GM08714 (cell line): ENCODE data around the gene APC2.
A peak's percentile ranks its signal among the peaks of the same experiment; 100 is the strongest.

Experiments used
- H3K4me3 ChIP-seq: fragments of 200-500 bp; sonication (Bioruptor generic); 2 replicates; pipeline ENCODE4 v1.5.1; 2014; ENCODE audit warnings: mild to moderate bottlenecking, low read length, inconsistent platforms
- ZNF274 ChIP-seq: IDR thresholded peaks from 2 replicates; pipeline ENCODE4 v1.6.1; 2012; ENCODE audit warnings: mild to moderate bottlenecking, low read depth, low read length

The APC2 gene

DNA sequence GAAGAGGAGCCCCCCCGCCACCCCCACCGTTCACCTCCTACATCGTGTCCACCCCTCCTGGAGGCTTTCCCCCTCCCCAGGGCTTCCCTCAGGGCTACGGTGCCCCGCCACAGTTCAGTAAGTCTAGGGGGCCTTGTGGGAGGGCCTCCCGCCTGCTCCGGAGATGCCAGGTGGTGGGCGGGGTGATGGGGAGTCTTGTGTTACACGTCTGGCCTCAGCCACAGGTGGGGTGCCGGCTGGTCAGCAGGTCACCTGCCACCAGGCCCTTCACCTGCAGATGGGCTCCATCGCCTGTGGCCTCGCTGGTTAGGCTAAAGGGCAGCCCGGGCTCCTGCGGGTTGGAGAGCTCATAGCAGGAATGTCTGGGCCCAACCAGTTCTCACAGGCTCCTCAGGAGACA, 19.7 kb upstream of the APC2 start:
- no peak for TF ChIP-seq ZNF274
- no peak overlapping the region for H3K4me3 ChIP-seq

DNA sequence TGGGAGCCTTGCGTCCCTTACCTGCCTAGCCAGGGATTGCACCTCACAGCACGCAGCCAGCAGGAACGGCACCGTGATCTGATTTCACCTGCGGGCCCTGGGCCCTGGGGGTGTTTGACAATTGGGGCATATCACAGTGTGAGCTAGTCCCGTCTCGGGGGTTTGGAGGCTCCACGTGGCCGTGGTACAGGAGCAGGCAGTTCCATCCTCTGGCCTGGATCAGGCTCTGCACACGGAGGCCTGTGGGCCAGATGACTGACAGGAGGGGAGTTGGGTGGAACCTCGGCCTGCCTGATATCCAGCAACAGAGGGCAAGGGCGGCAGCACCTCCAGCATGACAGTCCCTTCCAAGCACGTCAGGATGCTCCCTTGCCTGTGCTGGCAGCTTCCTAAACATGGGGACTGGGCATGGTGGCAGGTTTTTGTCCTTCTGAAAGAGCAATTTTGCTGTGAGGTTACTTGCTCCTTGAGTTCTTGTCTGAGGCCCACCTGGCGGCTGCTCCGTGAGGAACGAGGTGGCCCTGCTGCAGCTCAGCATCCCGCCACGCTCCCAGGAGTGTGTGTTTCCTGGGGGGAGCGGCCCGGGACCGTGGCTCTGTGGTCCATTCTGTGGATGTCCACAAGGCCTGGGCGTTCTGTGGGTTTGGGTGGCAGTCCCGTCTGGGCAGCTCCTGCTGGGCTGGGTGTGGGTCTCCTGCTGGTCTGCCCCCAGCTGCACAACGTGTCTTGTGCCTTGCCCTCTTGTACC, 18.0 kb upstream of the APC2 start:
- H3K4me3 ChIP-seq: no peak overlapping the region
- TF ChIP-seq ZNF274: no peak

DNA sequence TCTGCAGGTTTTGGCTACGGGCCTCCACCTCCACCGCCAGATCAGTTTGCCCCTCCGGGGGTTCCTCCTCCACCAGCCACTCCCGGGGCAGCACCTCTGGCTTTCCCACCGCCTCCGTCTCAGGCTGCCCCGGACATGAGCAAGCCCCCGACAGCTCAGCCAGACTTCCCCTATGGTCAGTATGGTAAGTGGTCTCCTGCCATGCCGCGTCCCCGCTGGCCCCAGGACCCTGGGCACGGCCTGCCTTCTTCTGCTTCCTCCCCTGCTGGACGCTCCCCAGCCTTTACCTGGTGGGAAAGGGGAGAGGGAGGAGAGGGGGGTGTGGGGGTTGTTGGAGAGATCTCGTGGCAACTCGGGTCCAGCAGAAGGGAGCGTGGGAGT, 17.4 kb upstream of the APC2 start:
- no peak for TF ChIP-seq ZNF274
- H3K4me3 ChIP-seq: no peak overlapping the region

DNA sequence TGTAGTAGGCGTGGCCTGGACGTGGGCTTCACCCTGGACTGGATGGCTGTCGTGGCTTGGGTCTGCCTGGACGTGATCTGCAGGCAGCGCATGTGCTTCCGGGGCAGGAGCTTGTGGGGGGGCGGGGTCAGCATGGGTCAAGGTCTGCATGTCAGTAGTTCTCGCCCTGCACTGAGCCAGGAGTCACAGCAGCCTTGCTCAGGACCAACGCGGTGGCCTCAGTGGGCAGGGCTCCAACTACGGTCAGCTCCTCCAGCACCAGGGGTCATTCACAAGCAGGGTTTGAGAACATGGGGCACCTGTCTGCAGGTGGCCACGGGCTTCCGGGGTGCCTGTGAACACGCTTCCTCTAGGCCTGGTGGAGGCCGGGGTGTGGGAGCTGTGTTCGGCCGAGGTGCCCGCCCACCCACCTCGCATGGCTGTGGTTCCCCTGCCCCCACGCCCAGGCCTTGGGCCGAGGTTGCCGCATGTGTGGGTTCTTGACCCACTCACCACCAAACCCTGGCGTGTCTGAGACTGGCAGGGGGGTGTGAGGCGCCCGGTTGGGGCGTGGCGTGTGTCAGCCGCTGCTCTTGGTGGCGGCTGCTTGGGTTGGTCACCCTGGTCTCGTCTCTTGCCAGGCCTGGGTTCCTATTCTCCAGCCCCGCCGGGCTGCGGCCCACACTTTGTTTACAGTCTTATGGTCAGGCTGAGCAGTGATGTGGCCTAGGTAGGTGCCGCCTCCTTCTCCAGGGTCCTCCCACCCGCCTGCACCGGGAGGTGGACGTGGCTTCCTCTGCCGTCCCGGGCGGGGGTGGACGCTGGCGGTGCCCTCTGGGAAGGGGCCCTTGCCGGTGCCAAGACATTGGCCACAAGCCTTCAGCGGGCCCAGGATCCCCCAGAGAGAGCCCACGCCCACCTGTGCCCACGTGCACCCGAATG, 16.5 kb upstream of the APC2 start:
- TF ChIP-seq ZNF274: no peak
- no peak overlapping the region for H3K4me3 ChIP-seq

DNA sequence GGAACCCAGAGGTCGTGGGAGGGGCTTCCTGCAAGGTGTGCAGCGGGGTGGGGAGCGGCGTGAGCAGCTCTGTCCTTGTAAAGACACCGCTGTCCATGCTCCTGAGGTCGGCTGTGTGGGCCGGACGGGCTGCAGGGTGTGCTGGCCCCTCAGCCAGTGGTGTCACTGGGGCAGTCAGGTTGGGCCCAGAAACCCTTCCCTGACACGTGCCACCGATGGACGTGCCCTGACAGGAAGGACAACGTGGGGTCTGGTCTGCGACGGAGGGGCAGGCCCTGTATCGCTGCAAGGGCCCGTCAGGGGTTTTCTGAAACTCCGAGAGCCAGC, 15.9 kb upstream of the APC2 start:
- TF ChIP-seq ZNF274: no peak
- no peak overlapping the region for H3K4me3 ChIP-seq

DNA sequence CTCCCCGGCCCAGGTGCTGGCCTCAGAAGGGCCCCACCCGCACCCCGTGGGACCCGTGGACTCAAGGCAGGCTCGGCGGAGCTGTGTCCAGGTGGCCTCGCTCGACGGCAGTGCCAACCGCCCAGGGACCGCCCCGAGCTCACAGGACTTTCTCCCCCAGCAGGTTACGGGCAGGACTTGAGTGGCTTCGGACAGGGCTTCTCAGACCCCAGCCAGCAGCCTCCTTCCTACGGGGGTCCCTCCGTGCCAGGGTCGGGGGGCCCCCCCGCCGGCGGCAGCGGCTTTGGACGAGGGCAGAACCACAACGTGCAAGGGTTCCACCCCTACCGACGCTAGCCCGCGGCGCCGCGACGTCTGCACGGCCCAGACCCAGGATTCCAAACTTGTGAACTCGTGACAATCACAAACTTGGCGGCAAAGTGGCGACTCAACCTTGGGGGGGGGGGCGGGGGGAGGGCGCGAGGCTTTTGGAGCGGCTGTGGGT, 15.3 kb upstream of the APC2 start:
- no peak overlapping the region for H3K4me3 ChIP-seq
- TF ChIP-seq ZNF274: no peak

DNA sequence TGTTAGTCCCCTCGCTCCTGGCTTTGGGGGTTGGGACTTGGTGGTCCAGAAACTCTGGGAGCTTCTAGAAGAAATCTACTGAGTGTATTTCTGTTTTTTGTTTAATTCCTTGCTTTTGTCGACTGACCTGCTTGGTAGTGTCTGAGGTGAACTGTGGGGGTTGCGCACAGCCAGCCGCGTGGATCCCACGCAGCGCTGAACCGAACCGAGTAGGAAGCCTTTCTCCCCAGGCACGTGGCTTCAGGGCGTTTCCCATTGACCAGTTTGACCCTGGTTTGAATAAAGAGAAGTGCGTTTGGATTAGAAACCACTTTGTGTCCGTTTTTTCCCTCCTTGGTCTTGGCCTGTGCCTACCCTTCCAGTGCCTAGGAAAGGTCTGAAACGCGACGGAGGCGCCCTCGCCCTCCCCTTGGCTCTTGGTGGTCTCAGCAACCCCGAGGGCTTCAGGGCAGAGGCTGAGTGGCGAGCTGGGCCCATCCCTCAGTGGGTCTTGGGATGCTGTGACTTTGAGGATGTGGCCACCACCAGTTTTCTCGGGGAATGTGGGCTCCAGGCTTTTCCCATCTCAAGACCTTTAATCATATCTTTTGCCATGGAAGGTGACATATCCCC, 14.4 kb upstream of the APC2 start:
- no peak for TF ChIP-seq ZNF274

DNA sequence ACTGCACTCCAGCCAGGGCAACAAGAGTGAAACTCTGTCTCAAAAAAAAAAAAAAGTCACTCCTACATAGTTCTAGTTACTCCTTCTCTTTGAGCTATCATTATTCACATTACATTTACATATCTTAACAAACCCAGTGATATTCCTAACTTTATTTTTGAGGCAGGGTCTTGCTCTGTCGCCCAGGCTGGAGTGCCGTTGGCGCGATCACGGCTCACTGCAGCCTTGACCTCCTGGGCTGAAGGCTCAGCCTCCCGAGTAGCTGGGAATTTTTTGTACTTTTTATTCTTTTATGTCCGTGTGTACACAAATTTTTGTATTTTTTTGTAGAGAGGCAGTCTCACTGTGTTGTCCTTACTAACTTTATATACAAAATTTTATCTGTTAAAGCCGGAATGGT, 12.3 kb upstream of the APC2 start:
- TF ChIP-seq ZNF274: no peak
- H3K4me3 ChIP-seq: no peak overlapping the region

More for the DNA sequence above, 14.4 kb upstream of the APC2 start:
- no peak overlapping the region for H3K4me3 ChIP-seq

DNA sequence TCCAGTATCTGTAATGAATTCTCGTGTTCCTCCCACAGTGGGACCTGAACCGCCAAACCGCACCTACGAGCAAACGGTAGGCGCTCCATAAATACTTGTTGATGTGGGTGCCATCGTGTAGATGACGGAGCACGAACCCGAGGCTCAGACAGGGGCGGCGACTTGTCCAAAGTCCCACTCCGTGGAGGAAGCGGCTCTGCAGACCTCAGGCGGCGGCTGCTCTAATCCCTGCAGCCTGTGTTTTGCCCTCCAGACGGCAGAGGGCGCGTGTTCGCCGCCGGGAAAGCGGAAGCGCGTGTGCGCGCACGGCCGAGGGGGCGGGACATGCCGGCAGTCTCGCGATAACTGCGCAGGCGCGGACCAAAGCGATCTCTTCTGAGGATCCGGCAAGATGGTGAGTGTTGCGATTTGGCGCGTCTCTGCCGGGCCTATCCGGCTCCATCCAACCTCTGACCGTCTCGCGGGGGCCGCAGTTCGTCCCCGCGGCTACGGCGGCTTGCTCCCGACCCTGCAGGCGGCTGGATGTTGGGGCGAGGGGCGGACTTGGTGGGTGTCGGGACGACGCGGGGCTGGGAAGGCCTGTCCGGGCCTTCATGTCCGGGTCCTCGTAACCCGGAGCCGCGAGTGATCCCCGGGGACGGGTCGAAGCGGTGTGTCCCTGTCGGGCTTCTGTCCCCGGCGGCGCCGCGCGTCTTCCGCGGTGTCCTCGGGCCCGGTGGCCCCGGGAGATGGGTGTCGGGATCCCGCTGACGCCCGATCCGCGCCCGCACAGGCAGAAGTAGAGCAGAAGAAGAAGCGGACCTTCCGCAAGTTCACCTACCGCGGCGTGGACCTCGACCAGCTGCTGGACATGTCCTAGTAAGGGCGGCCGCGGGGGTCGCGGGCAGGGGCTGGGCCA, 11.6 kb upstream of the APC2 start, which contains the start of gene RPS15:
RPS15 (plus strand) TSS at position 362 of the 898 bp plus-strand sequence; CDS start at position 392, 30 bp downstream.
- peak within 1 kb of the TSS; percentile 97 for H3K4me3 ChIP-seq
- no peak for TF ChIP-seq ZNF274

DNA sequence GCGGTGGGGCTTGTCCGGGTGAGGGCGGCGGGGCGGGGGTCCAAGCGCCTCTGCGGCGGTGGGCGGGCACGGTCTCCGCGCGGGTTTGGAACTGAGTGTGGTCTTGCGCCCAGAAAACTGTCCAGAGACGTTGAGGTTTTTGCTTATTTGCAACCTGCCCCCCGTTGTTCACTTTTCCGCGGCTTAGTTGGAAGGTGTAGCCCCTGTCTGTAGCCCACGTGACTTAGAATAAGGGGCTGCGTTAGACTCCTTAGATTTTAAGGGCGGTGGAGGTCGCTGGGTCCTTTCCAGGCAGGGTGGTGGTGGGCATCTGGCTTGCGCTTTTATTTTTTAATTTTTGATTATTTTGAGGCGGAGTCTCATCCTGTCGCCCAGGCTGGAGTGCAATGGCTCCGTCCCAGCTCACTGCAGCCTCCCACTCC, 11.0 kb upstream of the APC2 start:
- H3K4me3 ChIP-seq: peak overlapping the region; percentile 97
- no peak for TF ChIP-seq ZNF274

DNA sequence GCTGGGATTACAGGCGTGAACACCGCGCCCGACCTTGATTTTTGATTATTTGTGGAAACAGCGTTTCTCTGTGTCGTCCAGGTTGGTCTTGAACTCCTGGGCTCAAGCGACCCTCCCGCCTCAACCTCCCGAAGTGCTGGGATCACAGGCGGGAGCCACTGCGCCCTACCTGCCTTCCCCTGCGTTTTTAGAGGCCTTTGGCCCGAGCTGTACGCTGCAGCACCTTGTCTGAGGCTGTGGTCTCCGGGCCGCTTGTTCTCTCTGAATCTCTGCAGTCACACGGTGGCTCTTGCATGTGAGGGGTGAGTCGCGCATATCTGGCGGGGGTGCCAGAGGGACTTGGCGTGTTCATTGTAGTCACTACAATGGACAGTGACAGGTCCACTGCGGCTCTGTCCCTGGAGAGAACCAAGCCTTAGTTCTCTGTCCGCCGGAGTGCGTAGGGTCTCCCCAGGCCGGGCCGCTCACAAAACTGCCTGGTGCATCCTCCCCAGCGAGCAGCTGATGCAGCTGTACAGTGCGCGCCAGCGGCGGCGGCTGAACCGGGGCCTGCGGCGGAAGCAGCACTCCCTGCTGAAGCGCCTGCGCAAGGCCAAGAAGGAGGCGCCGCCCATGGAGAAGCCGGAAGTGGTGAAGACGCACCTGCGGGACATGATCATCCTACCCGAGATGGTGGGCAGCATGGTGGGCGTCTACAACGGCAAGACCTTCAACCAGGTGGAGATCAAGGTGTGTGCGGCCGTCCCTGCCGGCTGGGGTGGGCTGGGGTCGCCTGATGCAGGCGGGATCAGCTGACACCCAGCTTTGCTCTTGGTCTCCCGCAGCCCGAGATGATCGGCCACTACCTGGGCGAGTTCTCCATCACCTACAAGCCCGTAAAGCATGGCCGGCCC, 10.2 kb upstream of the APC2 start:
- peak overlapping the region; percentile 97 for H3K4me3 ChIP-seq

DNA sequence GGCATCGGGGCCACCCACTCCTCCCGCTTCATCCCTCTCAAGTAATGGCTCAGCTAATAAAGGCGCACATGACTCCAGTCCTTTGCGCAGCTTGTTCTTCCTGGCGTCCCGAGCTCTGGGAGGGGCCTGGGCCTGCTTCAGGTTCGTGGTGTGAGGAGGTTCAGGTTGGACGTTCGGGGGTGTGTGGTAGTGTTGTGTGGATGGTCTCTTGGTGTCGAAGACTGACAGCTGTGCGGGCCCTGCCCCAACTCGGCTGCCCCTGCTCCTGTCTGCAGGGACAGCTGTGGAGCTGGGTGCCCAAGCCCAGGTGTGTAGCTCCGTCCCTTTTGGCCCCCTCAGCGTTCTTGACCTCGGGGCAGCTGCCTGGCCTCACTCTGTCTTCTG, 9.5 kb upstream of the APC2 start:
- no peak for TF ChIP-seq ZNF274
- H3K4me3 ChIP-seq: no peak overlapping the region

DNA sequence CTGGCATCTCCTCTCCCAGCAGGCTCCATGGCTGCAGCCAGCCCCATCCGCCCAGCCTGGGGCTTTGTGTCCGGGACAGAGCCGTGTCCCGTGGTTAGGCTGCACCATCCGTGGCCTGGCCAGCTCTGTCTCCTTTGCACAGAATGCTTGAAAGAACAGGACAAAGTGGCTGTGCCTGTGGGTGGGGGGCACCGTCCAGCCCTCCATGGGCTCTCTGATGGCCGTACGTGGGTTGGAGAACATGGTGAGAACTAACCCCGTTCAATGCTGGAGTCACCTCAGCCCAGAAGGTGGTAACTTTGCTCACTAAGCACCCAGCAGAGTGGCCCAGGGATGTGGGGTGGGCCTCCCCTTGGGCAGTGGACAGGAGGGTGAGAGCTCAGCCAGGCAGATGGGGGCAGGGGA, 8.9 kb upstream of the APC2 start:
- no peak for TF ChIP-seq ZNF274
- no peak overlapping the region for H3K4me3 ChIP-seq
